ENCODE results near the gene B3GNT5.
A peak's percentile ranks its signal among the peaks of the same experiment; 100 is the strongest.

B3GNT5 gene

DNA sequence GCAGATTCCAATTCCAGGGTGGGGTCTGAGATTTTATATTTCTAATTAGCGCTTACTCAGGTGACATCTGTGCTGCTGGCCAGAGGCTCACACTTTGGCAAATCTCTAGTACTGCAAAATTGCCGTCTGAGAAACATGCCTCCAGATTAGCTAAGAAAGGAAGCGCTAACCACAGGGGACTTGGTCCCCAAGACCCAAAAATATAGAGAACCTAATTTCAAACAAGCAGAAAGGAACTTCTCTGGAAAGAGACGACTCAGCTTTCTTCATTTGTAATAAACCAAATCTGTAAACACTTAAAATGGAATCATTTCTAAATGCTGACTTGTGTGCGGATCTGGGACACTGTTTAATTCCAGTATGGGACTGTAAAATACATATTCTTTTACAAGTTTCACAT is 55.7 kb downstream of the B3GNT5 start:
- TF ChIP-seq SPI1 (IDR thresholded peaks at IDR 0.05; ENCODE audit: borderline replicate concordance, low read depth), result peak; percentile 13; the same call in 1 of the 2 replicates
- TF ChIP-seq, protein P1, sequence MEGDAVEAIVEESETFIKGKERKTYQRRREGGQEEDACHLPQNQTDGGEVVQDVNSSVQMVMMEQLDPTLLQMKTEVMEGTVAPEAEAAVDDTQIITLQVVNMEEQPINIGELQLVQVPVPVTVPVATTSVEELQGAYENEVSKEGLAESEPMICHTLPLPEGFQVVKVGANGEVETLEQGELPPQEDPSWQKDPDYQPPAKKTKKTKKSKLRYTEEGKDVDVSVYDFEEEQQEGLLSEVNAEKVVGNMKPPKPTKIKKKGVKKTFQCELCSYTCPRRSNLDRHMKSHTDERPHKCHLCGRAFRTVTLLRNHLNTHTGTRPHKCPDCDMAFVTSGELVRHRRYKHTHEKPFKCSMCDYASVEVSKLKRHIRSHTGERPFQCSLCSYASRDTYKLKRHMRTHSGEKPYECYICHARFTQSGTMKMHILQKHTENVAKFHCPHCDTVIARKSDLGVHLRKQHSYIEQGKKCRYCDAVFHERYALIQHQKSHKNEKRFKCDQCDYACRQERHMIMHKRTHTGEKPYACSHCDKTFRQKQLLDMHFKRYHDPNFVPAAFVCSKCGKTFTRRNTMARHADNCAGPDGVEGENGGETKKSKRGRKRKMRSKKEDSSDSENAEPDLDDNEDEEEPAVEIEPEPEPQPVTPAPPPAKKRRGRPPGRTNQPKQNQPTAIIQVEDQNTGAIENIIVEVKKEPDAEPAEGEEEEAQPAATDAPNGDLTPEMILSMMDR (IDR thresholded peaks at IDR 0.05; ENCODE audit: insufficient read depth, low read length), result no peak
- Histone ChIP-seq H3K27ac (replicated peaks) (no peak overlapping the region), H3K27me3 (ENCODE audit: insufficient read depth, poor library complexity, severe bottlenecking) (no peaks in the 10 kb centered on the region), H3K4me3 (replicated peaks; ENCODE audit: insufficient read depth, low read length) (no peak overlapping the region)
- DNase-seq (ENCODE audit: low read depth in 1 of 2, low spot score in 1 of 2), result peak in 1 of 2 experiments; percentile 37

DNA sequence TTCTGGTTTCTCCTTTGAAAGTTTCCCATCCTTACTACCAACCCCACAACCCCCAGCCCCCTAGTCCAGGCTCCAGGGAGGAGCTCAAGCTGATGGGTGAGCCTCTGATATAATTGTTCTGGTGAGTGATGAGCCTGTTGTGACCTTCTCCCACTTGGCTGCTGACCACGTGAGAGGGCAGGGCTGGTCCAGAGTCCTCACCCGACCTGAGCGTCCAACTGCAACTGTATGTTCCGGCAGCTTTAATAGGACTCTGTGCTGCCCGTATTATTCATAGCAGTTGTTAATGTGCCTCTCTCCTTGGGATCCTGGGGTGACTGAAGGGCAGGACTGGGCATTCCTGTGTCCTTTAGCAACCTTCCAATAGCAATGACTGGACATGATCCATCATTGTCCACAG is 56.2 kb downstream of the B3GNT5 start:
- H3K4me3 ChIP-seq (replicated peaks; ENCODE audit: insufficient read depth, low read length), result no peak overlapping the region
- H3K27me3 ChIP-seq (ENCODE audit: insufficient read depth, poor library complexity, severe bottlenecking), result no peaks in the 10 kb centered on the region
- no peak overlapping the region for H3K27ac ChIP-seq (replicated peaks)
- no peak for DNase-seq (ENCODE audit: low read depth in 1 of 2, low spot score in 1 of 2)
- TF ChIP-seq POLR2AphosphoS5 (IDR thresholded peaks at IDR 0.05; ENCODE audit: low read depth) (no peak), GABPA (IDR thresholded peaks at IDR 0.05; ENCODE audit: low read depth) (no peak), SPI1 (IDR thresholded peaks at IDR 0.05; ENCODE audit: borderline replicate concordance, low read depth) (no peak)
- TF ChIP-seq, protein P2, sequence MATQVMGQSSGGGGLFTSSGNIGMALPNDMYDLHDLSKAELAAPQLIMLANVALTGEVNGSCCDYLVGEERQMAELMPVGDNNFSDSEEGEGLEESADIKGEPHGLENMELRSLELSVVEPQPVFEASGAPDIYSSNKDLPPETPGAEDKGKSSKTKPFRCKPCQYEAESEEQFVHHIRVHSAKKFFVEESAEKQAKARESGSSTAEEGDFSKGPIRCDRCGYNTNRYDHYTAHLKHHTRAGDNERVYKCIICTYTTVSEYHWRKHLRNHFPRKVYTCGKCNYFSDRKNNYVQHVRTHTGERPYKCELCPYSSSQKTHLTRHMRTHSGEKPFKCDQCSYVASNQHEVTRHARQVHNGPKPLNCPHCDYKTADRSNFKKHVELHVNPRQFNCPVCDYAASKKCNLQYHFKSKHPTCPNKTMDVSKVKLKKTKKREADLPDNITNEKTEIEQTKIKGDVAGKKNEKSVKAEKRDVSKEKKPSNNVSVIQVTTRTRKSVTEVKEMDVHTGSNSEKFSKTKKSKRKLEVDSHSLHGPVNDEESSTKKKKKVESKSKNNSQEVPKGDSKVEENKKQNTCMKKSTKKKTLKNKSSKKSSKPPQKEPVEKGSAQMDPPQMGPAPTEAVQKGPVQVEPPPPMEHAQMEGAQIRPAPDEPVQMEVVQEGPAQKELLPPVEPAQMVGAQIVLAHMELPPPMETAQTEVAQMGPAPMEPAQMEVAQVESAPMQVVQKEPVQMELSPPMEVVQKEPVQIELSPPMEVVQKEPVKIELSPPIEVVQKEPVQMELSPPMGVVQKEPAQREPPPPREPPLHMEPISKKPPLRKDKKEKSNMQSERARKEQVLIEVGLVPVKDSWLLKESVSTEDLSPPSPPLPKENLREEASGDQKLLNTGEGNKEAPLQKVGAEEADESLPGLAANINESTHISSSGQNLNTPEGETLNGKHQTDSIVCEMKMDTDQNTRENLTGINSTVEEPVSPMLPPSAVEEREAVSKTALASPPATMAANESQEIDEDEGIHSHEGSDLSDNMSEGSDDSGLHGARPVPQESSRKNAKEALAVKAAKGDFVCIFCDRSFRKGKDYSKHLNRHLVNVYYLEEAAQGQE (IDR thresholded peaks at IDR 0.05; ENCODE audit: insufficient replicate concordance, low read depth), result no peak
- TF ChIP-seq, protein P1 (IDR thresholded peaks at IDR 0.05; ENCODE audit: insufficient read depth, low read length), result no peak

DNA sequence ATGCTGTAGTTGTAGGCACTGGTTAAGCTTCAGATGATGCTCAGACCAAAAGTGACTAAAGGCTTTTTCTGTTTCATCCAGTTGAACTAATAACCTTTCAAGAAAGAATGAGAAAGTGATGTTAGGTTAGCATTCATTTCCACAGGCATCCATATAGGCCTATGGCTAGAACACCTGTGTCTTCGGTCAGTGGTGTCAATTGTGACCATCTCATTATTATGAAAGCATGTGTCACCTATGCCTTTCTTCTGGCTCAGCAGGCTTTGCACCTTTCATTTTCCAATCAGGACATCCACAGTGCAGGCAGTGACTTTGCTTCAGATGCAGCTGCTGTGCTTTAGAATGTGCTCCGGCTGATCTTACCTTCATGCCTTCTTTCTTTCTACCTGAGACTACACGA is 57.9 kb downstream of the B3GNT5 start:
- no peak for TF ChIP-seq GABPA (IDR thresholded peaks at IDR 0.05; ENCODE audit: low read depth)
- no peak for TF ChIP-seq SPI1 (IDR thresholded peaks at IDR 0.05; ENCODE audit: borderline replicate concordance, low read depth)
- TF ChIP-seq, protein P2 (IDR thresholded peaks at IDR 0.05; ENCODE audit: insufficient replicate concordance, low read depth), result no peak
- Histone ChIP-seq H3K4me3 (replicated peaks; ENCODE audit: insufficient read depth, low read length) (no peak overlapping the region), H3K27me3 (ENCODE audit: insufficient read depth, poor library complexity, severe bottlenecking) (no peaks in the 10 kb centered on the region), H3K27ac (replicated peaks) (no peak overlapping the region)
- DNase-seq (ENCODE audit: low read depth in 1 of 2, low spot score in 1 of 2), result no peak

DNA sequence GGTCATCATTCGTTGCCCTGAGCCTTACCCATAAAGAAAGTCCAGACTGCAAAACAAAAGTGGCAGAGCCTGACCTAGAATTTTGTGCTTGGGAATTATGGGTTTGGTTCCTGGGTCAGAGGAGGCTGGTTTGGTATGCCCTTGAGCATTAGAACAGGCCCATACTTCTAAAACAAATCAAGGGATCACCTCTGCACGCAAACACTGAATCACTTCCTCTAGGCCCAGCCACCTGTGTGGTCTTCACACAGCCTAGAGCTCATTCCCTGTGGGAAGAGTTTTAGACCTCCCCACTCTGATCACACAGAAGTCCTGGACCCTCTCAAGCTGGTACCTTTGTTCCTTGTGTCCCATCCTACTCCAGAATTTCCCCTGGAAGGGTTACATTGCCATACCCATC is 59.4 kb downstream of the B3GNT5 start:
- Histone ChIP-seq H3K4me3 (replicated peaks; ENCODE audit: insufficient read depth, low read length) (no peak overlapping the region), H3K27me3 (ENCODE audit: insufficient read depth, poor library complexity, severe bottlenecking) (no peaks in the 10 kb centered on the region), H3K27ac (replicated peaks) (no peak overlapping the region)
- DNase-seq (ENCODE audit: low read depth in 1 of 2, low spot score in 1 of 2), result no peak
- TF ChIP-seq, protein P2 (IDR thresholded peaks at IDR 0.05; ENCODE audit: insufficient replicate concordance, low read depth), result no peak
- TF ChIP-seq GABPA (IDR thresholded peaks at IDR 0.05; ENCODE audit: low read depth), result no peak
- TF ChIP-seq, protein P1 (IDR thresholded peaks at IDR 0.05; ENCODE audit: insufficient read depth, low read length), result no peak
- TF ChIP-seq SPI1 (IDR thresholded peaks at IDR 0.05; ENCODE audit: borderline replicate concordance, low read depth), result no peak
- no peak for TF ChIP-seq POLR2AphosphoS5 (IDR thresholded peaks at IDR 0.05; ENCODE audit: low read depth)

All from HL-60 (cell line).